ENCODE results near the gene PCDHB6.
"Not testable (repeated sequence)": the region's sequence is repeated elsewhere in the genome, so short reads cannot be mapped to it uniquely, and the experiment has no call there.

The PCDHB6 gene

DNA sequence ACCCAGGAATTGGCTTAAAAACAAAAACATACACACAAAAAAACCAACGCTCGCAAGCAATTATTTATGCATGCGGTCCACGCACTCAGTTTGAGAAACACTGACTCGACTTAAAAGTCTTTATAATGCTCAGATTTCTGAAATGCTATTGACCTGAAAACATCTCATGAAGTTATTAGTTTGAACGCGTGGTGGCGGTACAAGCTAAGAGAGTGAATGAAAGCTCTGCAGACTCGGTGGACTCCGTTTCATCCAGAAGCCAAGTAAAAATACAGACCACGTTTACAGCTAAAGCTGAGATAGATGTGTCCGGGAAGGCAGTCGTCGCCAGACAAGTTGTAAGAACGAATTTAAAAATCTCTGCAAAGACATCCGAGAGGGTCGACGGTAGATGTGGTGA lies at the start of gene PCDHB6:
PCDHB6 (plus strand) TSS at position 246 of the 400 bp plus-strand sequence. CDS start 201 bp downstream, outside the sequence.
- DNase-seq (ENCODE audit: low spot score): no peak

GRCh38 chr5:141100243-141100805 lies 49.5 kb upstream of the PCDHB6 start, which contains the start of gene PCDHB3:
Gene PCDHB3, plus strand, starts transcription at chr5:141100473. Its CDS starts 177 bp downstream, at chr5:141100650.
- no peak for DNase-seq (ENCODE audit: low spot score)

GRCh38 chr5:141101059-141101458 lies 48.8 kb upstream of the PCDHB6 start:
- no peak for DNase-seq (ENCODE audit: low spot score)

DNA sequence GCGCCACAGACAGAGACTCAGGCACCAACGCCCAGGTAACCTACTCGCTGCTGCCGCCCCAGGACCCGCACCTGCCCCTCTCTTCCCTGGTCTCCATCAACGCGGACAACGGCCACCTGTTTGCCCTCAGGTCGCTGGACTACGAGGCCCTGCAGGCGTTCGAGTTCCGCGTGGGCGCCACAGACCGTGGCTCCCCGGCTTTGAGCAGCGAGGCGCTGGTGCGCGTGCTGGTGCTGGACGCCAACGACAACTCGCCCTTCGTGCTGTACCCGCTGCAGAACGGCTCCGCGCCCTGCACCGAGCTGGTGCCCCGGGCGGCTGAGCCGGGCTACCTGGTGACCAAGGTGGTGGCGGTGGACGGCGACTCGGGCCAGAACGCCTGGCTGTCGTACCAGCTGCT lies 47.8 kb upstream of the PCDHB6 start:
- DNase-seq (ENCODE audit: low spot score): not testable (repeated sequence)

GRCh38 chr5:141102471-141102870 lies 47.4 kb upstream of the PCDHB6 start:
- DNase-seq (ENCODE audit: low spot score): not testable (repeated sequence)

DNA sequence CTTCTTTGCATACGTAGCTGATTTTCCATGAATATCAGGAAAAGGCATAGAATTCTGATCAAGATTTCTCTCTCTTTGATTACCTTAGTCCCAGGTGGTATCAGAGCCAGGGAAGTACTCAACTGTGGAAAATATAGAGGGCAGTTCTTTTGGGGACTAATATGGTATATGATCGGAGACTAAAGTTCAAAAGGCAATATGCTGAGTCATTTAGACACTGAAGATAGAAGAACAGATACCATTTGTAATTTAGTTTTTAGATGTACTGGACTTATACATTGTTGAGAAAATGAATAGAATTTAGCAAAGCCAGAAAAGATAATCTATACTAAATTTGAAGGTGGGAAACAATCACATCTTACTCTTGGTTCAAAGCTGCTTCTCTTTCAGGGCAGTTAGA lies 44.5 kb upstream of the PCDHB6 start:
- DNase-seq (ENCODE audit: low spot score): no peak

DNA sequence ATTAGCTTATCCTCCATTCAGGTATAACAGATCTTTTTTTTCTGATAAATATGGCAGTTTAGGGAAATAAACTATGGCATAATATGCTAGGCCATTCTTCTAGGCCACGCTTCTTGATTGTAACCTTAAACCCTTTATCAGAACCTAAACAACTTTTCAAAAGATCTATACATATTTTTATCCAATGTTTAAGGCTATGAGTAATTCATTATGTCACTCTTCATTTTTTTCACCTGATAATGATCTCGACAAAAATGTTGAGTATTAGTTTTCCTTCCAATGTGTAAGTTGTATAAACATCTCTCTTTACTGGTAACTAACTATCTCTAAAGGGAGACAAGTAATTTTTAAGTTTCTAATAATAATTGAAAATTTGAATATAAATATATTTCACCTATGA lies 30.6 kb upstream of the PCDHB6 start:
- no peak for DNase-seq (ENCODE audit: low spot score)

DNA sequence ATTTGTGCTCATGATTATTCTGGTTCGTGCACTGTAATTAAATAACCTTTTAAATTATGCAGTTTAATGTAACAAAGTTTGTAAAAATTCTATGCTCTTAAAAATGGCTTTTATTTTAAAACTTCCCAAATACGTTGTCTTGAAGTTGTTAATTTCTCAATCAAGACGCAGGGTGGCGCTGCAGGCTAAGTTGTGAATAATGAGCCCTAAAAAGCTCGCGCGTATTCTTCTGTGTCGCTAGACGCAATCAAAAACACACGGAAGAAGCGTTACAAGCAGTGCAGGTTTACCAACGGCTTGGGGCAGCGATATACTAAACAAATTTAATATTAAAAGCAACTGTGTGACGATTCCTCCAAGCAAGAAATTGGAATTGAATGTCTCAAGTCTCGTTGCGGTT lies 28.3 kb upstream of the PCDHB6 start, which contains the start of gene PCDHB4:
PCDHB4 (plus strand) TSS at position 256 of the 400 bp plus-strand sequence. CDS start 181 bp downstream, outside the sequence.
- no peak for DNase-seq (ENCODE audit: low spot score)

DNA sequence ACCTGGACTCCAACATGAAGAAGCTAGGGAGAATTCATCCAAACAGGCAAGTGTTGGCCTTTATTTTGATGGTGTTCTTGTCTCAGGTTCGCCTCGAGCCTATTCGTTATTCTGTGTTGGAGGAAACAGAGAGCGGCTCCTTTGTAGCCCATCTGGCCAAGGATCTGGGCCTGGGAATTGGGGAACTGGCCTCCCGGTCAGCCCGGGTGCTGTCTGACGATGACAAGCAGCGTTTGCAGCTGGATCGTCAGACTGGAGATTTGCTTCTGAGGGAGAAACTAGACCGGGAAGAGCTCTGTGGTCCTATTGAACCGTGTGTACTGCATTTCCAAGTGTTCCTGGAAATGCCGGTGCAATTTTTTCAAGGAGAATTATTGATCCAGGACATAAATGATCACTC lies 27.9 kb upstream of the PCDHB6 start:
- DNase-seq (ENCODE audit: low spot score): no peak

DNA sequence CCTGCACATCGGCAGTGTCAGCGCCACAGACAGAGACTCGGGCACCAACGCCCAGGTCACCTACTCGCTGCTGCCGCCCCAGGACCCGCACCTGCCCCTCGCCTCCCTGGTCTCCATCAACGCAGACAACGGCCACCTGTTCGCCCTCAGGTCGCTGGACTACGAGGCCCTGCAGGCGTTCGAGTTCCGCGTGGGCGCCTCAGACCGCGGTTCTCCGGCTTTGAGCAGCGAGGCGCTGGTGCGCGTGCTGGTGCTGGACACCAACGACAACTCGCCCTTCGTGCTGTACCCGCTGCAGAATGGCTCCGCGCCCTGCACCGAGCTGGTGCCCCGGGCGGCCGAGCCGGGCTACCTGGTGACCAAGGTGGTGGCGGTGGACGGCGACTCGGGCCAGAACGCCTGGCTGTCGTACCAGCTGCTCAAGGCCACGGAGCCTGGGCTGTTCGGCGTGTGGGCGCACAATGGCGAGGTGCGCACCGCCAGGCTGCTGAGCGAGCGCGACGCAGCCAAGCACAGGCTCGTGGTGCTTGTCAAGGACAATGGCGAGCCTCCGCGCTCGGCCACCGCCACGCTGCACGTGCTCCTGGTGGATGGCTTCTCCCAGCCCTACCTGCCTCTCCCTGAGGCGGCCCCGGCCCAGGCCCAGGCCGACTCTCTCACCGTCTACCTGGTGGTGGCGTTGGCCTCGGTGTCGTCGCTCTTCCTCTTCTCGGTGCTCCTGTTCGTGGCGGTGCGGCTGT lies 26.3 kb upstream of the PCDHB6 start:
- not testable (repeated sequence) for DNase-seq (ENCODE audit: low spot score)

DNA sequence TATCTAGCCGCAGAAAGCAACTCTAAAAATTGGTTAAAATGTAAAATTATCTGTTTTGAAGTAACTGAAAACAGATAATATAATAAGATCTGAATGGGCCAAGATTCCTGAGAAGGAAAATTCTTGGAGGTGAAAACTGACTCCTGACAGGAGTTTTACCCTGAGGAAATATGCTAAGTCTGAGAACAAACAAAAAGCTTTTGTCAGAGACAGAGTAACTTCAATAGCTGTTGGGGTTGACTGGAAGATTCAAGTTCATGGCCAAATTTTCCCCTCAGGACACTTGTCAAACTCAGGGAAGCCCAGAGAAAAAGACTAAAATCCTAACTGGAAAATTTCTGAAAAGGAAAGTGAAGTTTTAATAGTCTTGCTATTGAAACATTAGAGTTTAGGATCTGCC lies 22.6 kb upstream of the PCDHB6 start:
- DNase-seq (ENCODE audit: low spot score): no peak

DNA sequence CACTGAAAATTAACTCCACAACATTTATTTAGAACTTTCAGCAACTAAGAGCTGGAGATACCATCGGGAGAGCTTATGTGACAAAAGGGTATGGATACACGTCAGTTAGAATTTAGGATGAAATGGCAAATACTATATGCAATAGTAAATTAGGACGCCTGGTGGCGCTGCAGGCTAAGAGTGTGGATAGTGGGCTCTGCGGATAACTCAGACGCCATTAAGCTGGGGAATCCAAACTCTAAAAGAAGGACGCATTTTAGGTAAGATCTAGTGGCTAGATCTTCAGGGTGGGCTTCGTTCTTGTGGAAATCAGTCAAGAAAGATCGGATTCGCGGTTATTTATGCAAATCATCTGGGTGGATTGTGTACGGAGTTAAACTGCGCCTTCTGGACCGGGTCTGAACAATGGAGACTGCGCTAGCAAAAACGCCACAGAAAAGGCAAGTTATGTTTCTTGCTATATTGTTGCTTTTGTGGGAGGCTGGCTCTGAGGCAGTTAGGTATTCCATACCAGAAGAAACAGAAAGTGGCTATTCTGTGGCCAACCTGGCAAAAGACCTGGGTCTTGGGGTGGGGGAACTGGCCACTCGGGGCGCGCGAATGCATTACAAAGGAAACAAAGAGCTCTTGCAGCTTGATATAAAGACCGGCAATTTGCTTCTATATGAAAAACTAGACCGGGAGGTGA lies 14.7 kb upstream of the PCDHB6 start, which contains the start of gene PCDHB5:
PCDHB5 (plus strand) TSS at position 177 of the 688 bp plus-strand sequence; CDS start at position 406, 229 bp downstream.
- no peak for DNase-seq (ENCODE audit: low spot score)

GRCh38 chr5:141135718-141136266 lies 14.1 kb upstream of the PCDHB6 start:
- no peak for DNase-seq (ENCODE audit: low spot score)

DNA sequence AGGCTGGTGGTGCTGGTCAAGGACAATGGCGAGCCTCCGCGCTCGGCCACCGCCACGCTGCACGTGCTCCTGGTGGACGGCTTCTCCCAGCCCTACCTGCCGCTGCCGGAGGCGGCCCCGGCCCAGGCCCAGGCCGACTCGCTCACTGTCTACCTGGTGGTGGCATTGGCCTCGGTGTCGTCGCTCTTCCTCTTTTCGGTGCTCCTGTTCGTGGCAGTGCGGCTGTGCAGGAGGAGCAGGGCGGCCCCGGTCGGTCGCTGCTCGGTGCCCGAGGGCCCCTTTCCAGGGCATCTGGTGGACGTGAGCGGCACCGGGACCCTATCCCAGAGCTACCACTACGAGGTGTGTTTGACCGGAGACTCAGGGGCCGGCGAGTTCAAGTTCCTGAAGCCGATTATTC lies 12.5 kb upstream of the PCDHB6 start:
- DNase-seq (ENCODE audit: low spot score): not testable (repeated sequence)

DNA sequence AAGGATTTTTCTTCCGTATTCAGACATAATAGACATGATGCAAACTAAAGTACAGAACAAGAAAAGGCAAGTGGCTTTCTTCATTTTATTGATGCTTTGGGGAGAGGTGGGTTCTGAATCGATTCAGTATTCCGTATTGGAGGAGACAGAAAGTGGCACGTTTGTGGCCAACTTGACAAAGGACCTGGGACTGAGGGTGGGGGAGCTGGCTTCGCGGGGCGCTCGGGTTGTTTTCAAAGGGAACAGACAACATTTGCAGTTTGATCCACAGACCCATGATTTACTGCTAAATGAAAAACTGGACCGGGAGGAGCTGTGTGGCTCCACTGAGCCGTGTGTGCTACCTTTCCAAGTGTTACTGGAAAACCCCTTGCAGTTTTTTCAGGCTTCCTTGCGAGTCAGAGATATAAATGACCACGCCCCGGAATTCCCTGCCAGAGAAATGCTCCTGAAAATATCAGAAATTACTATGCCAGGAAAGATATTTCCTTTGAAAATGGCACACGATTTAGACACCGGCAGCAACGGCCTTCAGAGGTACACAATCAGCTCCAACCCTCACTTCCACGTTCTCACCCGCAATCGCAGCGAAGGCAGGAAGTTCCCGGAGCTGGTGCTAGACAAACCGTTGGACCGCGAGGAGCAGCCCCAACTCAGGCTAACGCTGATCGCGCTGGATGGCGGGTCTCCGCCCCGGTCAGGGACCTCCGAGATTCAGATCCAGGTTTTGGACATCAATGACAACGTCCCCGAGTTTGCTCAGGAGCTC lies 551 bp downstream of the PCDHB6 start:
- DNase-seq (ENCODE audit: low spot score): no peak

DNA sequence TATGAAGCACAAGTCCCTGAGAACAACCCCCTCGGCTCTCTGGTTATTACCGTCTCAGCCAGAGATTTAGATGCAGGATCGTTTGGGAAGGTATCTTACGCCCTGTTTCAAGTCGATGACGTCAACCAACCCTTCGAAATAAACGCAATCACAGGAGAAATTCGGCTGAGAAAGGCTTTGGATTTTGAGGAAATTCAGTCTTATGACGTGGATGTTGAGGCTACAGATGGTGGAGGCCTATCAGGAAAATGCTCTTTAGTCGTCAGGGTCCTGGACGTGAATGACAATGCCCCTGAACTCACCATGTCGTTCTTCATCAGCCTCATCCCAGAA lies 1.1 kb downstream of the PCDHB6 start:
- no peak for DNase-seq (ENCODE audit: low spot score)

DNA sequence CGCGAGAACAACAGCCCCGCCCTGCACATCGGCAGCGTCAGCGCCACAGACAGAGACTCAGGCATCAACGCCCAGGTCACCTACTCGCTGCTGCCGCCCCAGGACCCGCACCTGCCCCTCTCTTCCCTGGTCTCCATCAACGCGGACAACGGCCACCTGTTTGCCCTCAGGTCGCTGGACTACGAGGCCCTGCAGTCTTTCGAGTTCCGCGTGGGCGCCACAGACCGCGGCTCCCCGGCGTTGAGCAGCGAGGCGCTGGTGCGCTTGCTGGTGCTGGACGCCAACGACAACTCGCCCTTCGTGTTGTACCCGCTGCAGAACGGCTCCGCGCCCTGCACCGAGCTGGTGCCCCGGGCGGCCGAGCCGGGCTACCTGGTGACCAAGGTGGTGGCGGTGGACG lies 1.8 kb downstream of the PCDHB6 start:
- DNase-seq (ENCODE audit: low spot score): not testable (repeated sequence)

GRCh38 chr5:141152096-141152495 lies 2.2 kb downstream of the PCDHB6 start:
- not testable (repeated sequence) for DNase-seq (ENCODE audit: low spot score)

DNA sequence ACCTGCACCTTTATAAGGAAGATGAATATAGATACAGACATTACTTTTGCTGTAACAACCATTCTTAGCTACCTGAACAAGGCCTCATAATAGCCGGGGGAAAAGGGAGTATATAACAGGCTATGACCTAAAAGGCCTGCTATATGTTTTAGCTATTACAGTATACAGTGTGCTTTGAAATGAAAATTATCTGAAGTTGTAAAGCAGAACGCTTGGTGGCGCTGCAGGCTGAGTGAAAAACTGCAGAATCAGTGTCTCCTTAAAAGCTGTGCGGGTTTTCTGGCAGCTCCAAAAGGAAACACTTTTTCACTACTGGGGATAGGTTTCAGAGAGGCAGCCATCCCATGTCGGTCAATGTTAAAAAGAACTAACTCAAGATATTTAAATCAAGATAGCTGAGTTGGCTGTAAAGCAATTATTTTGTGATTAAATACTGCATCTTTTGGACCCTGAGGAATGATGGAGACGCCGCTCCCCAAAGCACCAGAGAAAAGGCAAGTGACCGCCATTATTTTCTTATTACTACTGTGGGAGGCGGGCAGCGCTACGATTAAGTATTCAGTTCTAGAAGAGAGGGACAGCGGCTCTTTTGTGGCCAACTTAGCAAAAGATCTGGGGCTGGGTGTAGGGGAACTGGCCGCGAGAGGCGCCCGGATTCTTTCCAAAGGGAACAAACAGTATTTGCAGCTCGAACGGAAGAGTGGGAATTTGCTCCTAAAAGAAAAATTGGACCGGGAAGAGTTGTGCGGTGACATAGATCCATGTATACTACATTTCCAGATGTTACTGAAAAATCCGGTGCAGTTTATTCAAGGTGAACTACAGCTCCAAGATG lies 5.9 kb downstream of the PCDHB6 start:
- DNase-seq (ENCODE audit: low spot score): no peak

GRCh38 chr5:141157356-141157755 lies 7.5 kb downstream of the PCDHB6 start:
- not testable (repeated sequence) for DNase-seq (ENCODE audit: low spot score)

- not testable (repeated sequence) for DNase-seq (ENCODE audit: low spot score)
These were observed 8.0 kb downstream of the PCDHB6 start for GRCh38 chr5:141157901-141158300.

Measured in hematopoietic multipotent progenitor cell treated with erythropoietin and hydrocortisone succinate and interleukin-3 and kit ligand, for 15 days (in vitro differentiated cells).